HEK293 (cell line): ENCODE measurements around the gene GGA1.
A peak's percentile ranks its signal among the peaks of the same experiment; 100 is the strongest.

Source experiments
- BCL11A ChIP-seq: fragments of 450-650 bp; formaldehyde crosslinking; IDR thresholded peaks from 2 replicates; pipeline ENCODE4 v1.5.1; 2016; ENCODE audit warnings: low read depth, missing biosample characterization, missing genetic modification characterization
- CTCF ChIP-seq: fragments of 450-650 bp; formaldehyde crosslinking; IDR thresholded peaks from 2 replicates; pipeline ENCODE4 v1.5.1; 2016; ENCODE audit warnings: missing biosample characterization, missing genetic modification characterization
- HOXC10 ChIP-seq: sonication (generic); formaldehyde crosslinking; IDR thresholded peaks from 2 replicates; pipeline ENCODE4 v1.8.1; 2023; ENCODE audit warnings: mild to moderate bottlenecking, missing genetic modification reagents
- KLF16 ChIP-seq: fragments of 450-650 bp; formaldehyde crosslinking; IDR thresholded peaks from 2 replicates; pipeline ENCODE4 v1.5.1; 2017; ENCODE audit warnings: missing biosample characterization, missing genetic modification characterization
- OSR2 ChIP-seq: fragments of 450-650 bp; formaldehyde crosslinking; IDR thresholded peaks from 2 replicates; pipeline ENCODE4 v1.5.1; 2016; ENCODE audit warnings: missing biosample characterization, missing genetic modification characterization
- ZBTB17 ChIP-seq: fragments of 450-650 bp; formaldehyde crosslinking; IDR thresholded peaks from 2 replicates; pipeline ENCODE4 v1.5.1; 2016; ENCODE audit warnings: missing biosample characterization, missing genetic modification characterization
- ZEB2 ChIP-seq: fragments of 450-650 bp; formaldehyde crosslinking; IDR thresholded peaks from 2 replicates; pipeline ENCODE4 v1.5.1; 2016; ENCODE audit warnings: missing biosample characterization, missing genetic modification characterization
- ZNF148 ChIP-seq: fragments of 450-650 bp; formaldehyde crosslinking; IDR thresholded peaks from 2 replicates; pipeline ENCODE4 v1.5.0; 2017; ENCODE audit warnings: missing biosample characterization, missing genetic modification characterization, borderline replicate concordance
- ZNF155 ChIP-seq: fragments of 450-650 bp; formaldehyde crosslinking; IDR thresholded peaks from 2 replicates; pipeline ENCODE4 v1.5.1; 2016; ENCODE audit warnings: missing biosample characterization, missing genetic modification characterization
- ZNF24 ChIP-seq: fragments of 450-650 bp; formaldehyde crosslinking; IDR thresholded peaks from 2 replicates; pipeline ENCODE4 v1.5.1; 2016; ENCODE audit warnings: missing biosample characterization, missing genetic modification characterization
- ZNF391 ChIP-seq: fragments of 450-650 bp; formaldehyde crosslinking; IDR thresholded peaks from 2 replicates; pipeline ENCODE4 v1.5.1; 2016; ENCODE audit warnings: low read depth, missing biosample characterization, missing genetic modification characterization, borderline replicate concordance
- ZNF398 ChIP-seq: fragments of 450-650 bp; formaldehyde crosslinking; IDR thresholded peaks from 2 replicates; pipeline ENCODE4 v1.5.1; 2017; ENCODE audit warnings: missing biosample characterization, missing genetic modification characterization
- ZNF404 ChIP-seq: fragments of 450-650 bp; formaldehyde crosslinking; IDR thresholded peaks from 2 replicates; pipeline ENCODE4 v1.5.1; 2017; ENCODE audit warnings: missing biosample characterization, missing genetic modification characterization
- ZNF585B ChIP-seq: fragments of 450-650 bp; formaldehyde crosslinking; IDR thresholded peaks from 2 replicates; pipeline ENCODE4 v1.5.1; 2016; ENCODE audit warnings: missing biosample characterization, missing genetic modification characterization
- ZNF610 ChIP-seq: fragments of 450-650 bp; formaldehyde crosslinking; IDR thresholded peaks from 2 replicates; pipeline ENCODE4 v1.5.1; 2016; ENCODE audit warnings: missing biosample characterization, missing genetic modification characterization, borderline replicate concordance
- ZNF623 ChIP-seq: fragments of 450-650 bp; formaldehyde crosslinking; IDR thresholded peaks from 2 replicates; pipeline ENCODE4 v1.5.1; 2016; ENCODE audit warnings: missing biosample characterization, missing genetic modification characterization
- ZNF704 ChIP-seq: fragments of 450-650 bp; formaldehyde crosslinking; IDR thresholded peaks from 2 replicates; pipeline ENCODE4 v1.5.1; 2016; ENCODE audit warnings: missing biosample characterization, missing genetic modification characterization
- ZNF768 ChIP-seq: fragments of 450-650 bp; formaldehyde crosslinking; IDR thresholded peaks from 2 replicates; pipeline ENCODE4 v1.5.1; 2018; ENCODE audit warnings: missing biosample characterization, mild to moderate bottlenecking, missing genetic modification characterization
- ZNF776 ChIP-seq: fragments of 450-650 bp; formaldehyde crosslinking; IDR thresholded peaks from 2 replicates; pipeline ENCODE4 v1.5.0; 2017; ENCODE audit warnings: missing biosample characterization, missing genetic modification characterization, borderline replicate concordance
- ZSCAN16 ChIP-seq: fragments of 450-650 bp; formaldehyde crosslinking; IDR thresholded peaks from 2 replicates; pipeline ENCODE4 v1.5.1; 2016; ENCODE audit warnings: missing biosample characterization, missing genetic modification characterization
- TF ChIP-seq, protein P1 (sequence below): fragments of 450-650 bp; formaldehyde crosslinking; IDR thresholded peaks from 2 replicates; pipeline ENCODE4 v1.5.1; 2016; ENCODE audit warnings: missing biosample characterization, missing genetic modification characterization, borderline replicate concordance
- TF ChIP-seq, protein P2 (sequence below): fragments of 450-650 bp; formaldehyde crosslinking; IDR thresholded peaks from 2 replicates; pipeline ENCODE4 v1.5.1; 2016; ENCODE audit warnings: missing biosample characterization, missing genetic modification characterization
- TF ChIP-seq, protein P3 (sequence below): fragments of 450-650 bp; formaldehyde crosslinking; IDR thresholded peaks from 2 replicates; pipeline ENCODE4 v1.5.1; 2016; ENCODE audit warnings: missing biosample characterization, missing genetic modification characterization
- TF ChIP-seq, protein P4 (sequence below): fragments of 450-650 bp; formaldehyde crosslinking; IDR thresholded peaks from 2 replicates; pipeline ENCODE4 v1.5.1; 2016; ENCODE audit warnings: missing biosample characterization, missing genetic modification characterization

The GGA1 gene

DNA sequence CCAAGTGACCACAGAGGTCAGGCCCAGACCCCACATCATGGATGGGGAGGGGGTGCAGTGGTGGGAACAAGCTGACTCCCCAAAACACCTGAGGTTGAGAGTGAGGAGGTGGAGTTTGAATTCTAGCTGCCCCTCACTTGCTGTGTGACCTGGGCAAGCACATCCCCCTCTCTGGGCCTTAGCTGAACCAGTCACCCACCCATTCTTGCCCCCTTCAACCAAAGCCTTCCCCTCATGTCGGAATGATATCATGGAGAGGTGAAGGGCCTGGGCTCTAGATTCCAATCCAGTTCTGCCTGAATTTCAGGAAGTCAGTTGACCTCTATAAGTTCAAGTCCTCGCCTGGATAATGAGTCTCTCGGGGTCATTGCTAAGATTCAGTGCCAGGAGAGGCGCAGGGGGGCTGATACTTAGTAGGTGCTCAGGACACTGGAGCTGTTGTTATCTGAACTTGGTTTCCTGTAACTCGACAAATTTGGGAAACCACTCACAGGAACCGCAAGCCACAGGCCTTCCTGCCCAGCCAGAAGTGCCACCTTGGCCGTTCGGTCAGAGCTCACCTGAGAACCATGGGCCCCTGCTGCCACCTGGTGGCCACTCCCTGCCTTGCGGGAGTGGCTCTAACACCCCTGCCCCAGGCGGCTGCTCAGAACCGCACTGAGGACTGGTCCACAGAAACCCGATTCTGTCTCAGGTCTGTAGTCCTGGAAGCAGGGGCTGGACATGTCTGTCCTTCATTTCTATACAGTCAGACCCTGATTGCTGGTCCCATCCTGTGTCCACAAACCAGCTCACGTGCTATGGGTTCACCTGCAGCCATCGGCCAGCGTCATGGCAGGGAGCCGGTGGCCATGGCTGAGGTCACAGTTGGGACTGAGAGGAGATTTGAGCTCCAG, 41.5 kb upstream of the GGA1 start (continued):
- TF ChIP-seq ZNF148 (tag by site-specific recombination) (no peak), ZNF610 (tag by site-specific recombination) (no peak), ZNF585B (tag by site-specific recombination) (no peak), CTCF (tag by site-specific recombination) (peak; percentile 87), ZEB2 (tag by site-specific recombination) (peak; percentile 73), BCL11A (peak; percentile 44; the same call in 1 of the 2 replicates), ZNF776 (tag by site-specific recombination) (no peak), ZNF704 (tag by site-specific recombination) (no peak), ZNF398 (tag by site-specific recombination) (no peak), OSR2 (no peak), ZNF404 (tag by site-specific recombination) (no peak), ZNF24 (no peak), ZNF155 (tag by site-specific recombination) (no peak), HOXC10 (CRISPR knock-in tag) (no peak), ZNF768 (tag by site-specific recombination) (peak; percentile 88; the same call in 1 of the 2 replicates), ZBTB17 (tag by site-specific recombination) (peak; percentile 20; the same call in 1 of the 2 replicates), ZNF623 (tag by site-specific recombination) (no peak), KLF16 (tag by site-specific recombination) (no peak), ZNF391 (no peak), ZSCAN16 (tag by site-specific recombination) (no peak)
- TF ChIP-seq, protein P1, sequence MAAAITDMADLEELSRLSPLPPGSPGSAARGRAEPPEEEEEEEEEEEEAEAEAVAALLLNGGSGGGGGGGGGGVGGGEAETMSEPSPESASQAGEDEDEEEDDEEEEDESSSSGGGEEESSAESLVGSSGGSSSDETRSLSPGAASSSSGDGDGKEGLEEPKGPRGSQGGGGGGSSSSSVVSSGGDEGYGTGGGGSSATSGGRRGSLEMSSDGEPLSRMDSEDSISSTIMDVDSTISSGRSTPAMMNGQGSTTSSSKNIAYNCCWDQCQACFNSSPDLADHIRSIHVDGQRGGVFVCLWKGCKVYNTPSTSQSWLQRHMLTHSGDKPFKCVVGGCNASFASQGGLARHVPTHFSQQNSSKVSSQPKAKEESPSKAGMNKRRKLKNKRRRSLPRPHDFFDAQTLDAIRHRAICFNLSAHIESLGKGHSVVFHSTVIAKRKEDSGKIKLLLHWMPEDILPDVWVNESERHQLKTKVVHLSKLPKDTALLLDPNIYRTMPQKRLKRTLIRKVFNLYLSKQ: no peak
- TF ChIP-seq, protein P2, sequence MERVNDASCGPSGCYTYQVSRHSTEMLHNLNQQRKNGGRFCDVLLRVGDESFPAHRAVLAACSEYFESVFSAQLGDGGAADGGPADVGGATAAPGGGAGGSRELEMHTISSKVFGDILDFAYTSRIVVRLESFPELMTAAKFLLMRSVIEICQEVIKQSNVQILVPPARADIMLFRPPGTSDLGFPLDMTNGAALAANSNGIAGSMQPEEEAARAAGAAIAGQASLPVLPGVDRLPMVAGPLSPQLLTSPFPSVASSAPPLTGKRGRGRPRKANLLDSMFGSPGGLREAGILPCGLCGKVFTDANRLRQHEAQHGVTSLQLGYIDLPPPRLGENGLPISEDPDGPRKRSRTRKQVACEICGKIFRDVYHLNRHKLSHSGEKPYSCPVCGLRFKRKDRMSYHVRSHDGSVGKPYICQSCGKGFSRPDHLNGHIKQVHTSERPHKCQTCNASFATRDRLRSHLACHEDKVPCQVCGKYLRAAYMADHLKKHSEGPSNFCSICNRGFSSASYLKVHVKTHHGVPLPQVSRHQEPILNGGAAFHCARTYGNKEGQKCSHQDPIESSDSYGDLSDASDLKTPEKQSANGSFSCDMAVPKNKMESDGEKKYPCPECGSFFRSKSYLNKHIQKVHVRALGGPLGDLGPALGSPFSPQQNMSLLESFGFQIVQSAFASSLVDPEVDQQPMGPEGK (tag by site-specific recombination): no peak
- TF ChIP-seq, protein P3, sequence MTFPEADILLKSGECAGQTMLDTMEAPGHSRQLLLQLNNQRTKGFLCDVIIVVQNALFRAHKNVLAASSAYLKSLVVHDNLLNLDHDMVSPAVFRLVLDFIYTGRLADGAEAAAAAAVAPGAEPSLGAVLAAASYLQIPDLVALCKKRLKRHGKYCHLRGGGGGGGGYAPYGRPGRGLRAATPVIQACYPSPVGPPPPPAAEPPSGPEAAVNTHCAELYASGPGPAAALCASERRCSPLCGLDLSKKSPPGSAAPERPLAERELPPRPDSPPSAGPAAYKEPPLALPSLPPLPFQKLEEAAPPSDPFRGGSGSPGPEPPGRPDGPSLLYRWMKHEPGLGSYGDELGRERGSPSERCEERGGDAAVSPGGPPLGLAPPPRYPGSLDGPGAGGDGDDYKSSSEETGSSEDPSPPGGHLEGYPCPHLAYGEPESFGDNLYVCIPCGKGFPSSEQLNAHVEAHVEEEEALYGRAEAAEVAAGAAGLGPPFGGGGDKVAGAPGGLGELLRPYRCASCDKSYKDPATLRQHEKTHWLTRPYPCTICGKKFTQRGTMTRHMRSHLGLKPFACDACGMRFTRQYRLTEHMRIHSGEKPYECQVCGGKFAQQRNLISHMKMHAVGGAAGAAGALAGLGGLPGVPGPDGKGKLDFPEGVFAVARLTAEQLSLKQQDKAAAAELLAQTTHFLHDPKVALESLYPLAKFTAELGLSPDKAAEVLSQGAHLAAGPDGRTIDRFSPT (tag by site-specific recombination): peak; percentile 60; the same call in 1 of the 2 replicates
- TF ChIP-seq, protein P4, sequence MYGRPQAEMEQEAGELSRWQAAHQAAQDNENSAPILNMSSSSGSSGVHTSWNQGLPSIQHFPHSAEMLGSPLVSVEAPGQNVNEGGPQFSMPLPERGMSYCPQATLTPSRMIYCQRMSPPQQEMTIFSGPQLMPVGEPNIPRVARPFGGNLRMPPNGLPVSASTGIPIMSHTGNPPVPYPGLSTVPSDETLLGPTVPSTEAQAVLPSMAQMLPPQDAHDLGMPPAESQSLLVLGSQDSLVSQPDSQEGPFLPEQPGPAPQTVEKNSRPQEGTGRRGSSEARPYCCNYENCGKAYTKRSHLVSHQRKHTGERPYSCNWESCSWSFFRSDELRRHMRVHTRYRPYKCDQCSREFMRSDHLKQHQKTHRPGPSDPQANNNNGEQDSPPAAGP (tag by site-specific recombination): no peak
